Measurements from ENCODE around the gene ADAMTSL2.

The ADAMTSL2 gene

DNA sequence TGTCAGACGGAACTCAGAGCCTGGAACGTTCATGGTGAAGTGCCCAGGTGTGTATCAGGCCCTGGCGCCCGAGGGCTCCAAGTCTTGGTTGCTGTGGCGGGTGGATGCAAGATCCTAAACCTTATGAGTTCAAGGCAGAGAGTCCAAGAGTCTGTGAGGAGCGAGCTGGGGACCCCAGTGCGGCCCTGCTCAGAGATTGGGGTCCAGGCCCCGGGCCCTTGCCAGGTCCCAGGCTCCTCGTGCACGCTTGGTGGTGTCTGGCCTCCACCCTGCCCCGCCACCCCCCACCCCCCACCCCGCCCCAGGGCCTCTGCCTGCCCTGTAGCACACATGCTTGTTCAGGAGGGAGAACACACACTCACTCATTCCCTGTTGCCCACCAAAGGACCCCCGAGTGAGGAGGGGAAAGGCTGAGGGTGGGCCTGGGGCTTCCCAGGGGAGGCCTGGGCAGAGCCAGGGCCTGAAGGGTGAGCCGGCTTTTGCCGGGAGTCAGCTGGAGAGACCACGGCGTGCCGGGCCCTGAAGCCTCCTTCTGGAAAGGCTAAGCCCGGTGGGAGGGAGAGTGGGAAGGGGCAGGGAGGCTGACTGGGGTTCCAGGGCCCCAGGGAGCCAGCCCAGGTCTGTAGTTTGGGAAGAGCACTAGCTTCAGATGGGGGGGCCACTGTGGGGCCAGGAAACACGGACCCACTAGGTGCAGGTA is 37.5 kb downstream of the ADAMTSL2 start:
- no peaks in the 10 kb centered on the region for H3K36me3 ChIP-seq (ENCODE audit: control insufficient read depth in 5 of 5, insufficient read depth in 5 of 5, low read length in 5 of 5)
- no peak overlapping the region for H3K4me3 ChIP-seq (ENCODE audit: low read depth in 1 of 5, low read length in 5 of 5)
- H3K4me1 ChIP-seq (ENCODE audit: control insufficient read depth in 5 of 5, insufficient read depth in 5 of 5, low read length in 5 of 5), result peaks cover 0 to 19% (median 14%) of the 10 kb centered on the region in 5 donors
- peaks cover 24 to 47% (median 46%) of the 10 kb centered on the region in 5 donors for H3K27me3 ChIP-seq (ENCODE audit: control insufficient read depth in 5 of 5, insufficient read depth in 4 of 5, low read length in 5 of 5)
- no peak overlapping the region for H3K9ac ChIP-seq (ENCODE audit: low read length in 5 of 5)
- no peaks in the 10 kb centered on the region for H3K9me3 ChIP-seq (ENCODE audit: control insufficient read depth in 5 of 5, low read length in 5 of 5)
- no peak overlapping the region for H3K27ac ChIP-seq (ENCODE audit: low read depth, low read length)

DNA sequence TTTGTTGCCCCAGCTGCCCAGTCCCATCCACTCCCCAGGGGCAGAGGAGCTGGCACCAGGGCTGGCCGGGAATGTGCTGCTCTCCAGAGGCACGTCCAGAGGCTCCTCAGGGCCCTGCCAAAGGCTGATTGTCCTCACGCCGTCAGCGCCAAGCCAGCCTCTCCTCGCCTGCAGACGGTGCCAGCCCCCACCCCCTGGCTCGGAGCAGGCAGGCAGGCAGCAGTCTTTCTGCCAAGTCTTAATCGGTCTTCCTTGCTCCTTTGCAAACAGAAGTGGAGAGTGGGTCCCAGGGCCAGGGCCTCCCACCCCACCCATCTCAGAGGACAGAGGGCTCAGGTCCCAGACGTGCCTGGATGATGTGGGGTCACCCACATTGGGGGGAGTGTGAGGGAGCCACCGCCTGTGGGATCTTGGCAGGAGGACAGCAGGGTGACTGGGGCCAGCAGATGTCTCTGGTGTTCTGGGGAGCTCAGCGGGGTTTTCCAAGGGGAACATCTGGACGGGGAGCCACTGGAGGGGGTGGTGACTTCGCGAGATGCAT is 38.4 kb downstream of the ADAMTSL2 start:
- no peak overlapping the region for H3K4me3 ChIP-seq (ENCODE audit: low read depth in 1 of 5, low read length in 5 of 5)
- no peak overlapping the region for H3K27ac ChIP-seq (ENCODE audit: low read depth, low read length)
- no peaks in the 10 kb centered on the region for H3K36me3 ChIP-seq (ENCODE audit: control insufficient read depth in 5 of 5, insufficient read depth in 5 of 5, low read length in 5 of 5)
- peaks cover 0 to 23% (median 16%) of the 10 kb centered on the region in 5 donors for H3K4me1 ChIP-seq (ENCODE audit: control insufficient read depth in 5 of 5, insufficient read depth in 5 of 5, low read length in 5 of 5)
- H3K27me3 ChIP-seq (ENCODE audit: control insufficient read depth in 5 of 5, insufficient read depth in 4 of 5, low read length in 5 of 5), result peaks cover 29 to 51% (median 45%) of the 10 kb centered on the region in 5 donors
- H3K9me3 ChIP-seq (ENCODE audit: control insufficient read depth in 5 of 5, low read length in 5 of 5), result no peaks in the 10 kb centered on the region
- no peak overlapping the region for H3K9ac ChIP-seq (ENCODE audit: low read length in 5 of 5)

DNA sequence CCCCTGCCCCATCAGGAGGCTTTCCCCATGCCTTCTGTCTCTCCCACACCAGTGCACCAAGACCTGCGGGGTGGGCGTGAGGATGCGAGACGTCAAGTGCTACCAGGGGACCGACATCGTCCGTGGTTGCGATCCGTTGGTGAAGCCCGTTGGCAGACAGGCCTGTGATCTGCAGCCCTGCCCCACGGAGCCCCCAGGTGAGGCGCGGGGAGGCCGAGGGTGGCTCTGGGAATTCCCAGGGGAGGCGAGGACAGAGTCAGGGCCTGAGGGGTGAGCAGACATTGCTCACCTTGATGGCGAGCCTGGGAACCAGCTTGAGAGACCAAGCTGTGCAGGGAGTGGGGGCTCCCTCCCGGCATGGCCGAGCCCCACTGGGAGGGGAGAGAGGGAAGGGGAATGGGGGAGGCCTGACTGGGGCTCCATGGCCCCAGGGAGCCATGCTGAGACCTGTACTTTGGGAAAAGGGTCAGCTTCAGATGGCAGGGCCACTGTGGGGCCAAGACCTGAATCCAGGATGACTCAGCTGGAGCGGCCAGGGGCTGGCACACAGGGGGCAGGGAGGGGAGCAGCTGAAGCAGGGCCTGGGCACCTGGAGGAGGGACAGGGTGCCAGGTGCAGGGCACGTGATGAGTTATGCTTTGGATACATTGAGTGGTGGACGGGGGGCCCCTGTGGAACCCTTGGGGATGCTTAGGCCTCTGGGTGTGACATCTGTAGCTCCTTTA is 39.4 kb downstream of the ADAMTSL2 start:
- Histone ChIP-seq H3K36me3 (ENCODE audit: control insufficient read depth in 5 of 5, insufficient read depth in 5 of 5, low read length in 5 of 5) (no peaks in the 10 kb centered on the region), H3K27me3 (ENCODE audit: control insufficient read depth in 5 of 5, insufficient read depth in 4 of 5, low read length in 5 of 5) (peaks cover 38 to 58% (median 54%) of the 10 kb centered on the region in 5 donors), H3K9ac (ENCODE audit: low read length in 5 of 5) (no peak overlapping the region), H3K9me3 (ENCODE audit: control insufficient read depth in 5 of 5, low read length in 5 of 5) (no peaks in the 10 kb centered on the region), H3K4me3 (ENCODE audit: low read depth in 1 of 5, low read length in 5 of 5) (no peak overlapping the region), H3K27ac (ENCODE audit: low read depth, low read length) (no peak overlapping the region), H3K4me1 (ENCODE audit: control insufficient read depth in 5 of 5, insufficient read depth in 5 of 5, low read length in 5 of 5) (peaks cover 0 to 23% (median 16%) of the 10 kb centered on the region in 5 donors)

DNA sequence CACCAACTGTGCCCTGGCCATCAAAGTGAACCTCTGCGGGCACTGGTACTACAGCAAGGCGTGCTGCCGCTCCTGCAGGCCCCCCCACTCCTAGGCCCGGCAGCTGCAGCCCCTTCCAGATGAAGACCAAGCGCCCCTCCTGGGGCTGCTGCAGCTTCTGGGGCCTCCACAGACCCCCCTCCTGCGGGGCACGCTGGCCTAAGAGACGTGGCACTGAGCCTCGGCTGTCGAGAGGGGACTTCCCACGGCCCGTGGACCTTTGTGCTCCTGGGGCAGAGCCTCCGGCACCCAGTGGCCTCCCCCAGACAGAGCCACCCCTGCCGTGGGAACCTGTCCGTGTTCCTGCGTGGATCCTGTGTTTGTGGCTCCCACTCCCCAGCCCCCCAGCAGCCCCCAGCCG is 40.3 kb downstream of the ADAMTSL2 start:
- Histone ChIP-seq H3K4me3 (ENCODE audit: low read depth in 1 of 5, low read length in 5 of 5) (no peak overlapping the region), H3K27ac (ENCODE audit: low read depth, low read length) (no peak overlapping the region), H3K4me1 (ENCODE audit: control insufficient read depth in 5 of 5, insufficient read depth in 5 of 5, low read length in 5 of 5) (peaks cover 0 to 23% (median 16%) of the 10 kb centered on the region in 5 donors), H3K36me3 (ENCODE audit: control insufficient read depth in 5 of 5, insufficient read depth in 5 of 5, low read length in 5 of 5) (no peaks in the 10 kb centered on the region), H3K27me3 (ENCODE audit: control insufficient read depth in 5 of 5, insufficient read depth in 4 of 5, low read length in 5 of 5) (peaks cover 43 to 66% (median 60%) of the 10 kb centered on the region in 5 donors), H3K9me3 (ENCODE audit: control insufficient read depth in 5 of 5, low read length in 5 of 5) (no peaks in the 10 kb centered on the region), H3K9ac (ENCODE audit: low read length in 5 of 5) (no peak overlapping the region)

DNA sequence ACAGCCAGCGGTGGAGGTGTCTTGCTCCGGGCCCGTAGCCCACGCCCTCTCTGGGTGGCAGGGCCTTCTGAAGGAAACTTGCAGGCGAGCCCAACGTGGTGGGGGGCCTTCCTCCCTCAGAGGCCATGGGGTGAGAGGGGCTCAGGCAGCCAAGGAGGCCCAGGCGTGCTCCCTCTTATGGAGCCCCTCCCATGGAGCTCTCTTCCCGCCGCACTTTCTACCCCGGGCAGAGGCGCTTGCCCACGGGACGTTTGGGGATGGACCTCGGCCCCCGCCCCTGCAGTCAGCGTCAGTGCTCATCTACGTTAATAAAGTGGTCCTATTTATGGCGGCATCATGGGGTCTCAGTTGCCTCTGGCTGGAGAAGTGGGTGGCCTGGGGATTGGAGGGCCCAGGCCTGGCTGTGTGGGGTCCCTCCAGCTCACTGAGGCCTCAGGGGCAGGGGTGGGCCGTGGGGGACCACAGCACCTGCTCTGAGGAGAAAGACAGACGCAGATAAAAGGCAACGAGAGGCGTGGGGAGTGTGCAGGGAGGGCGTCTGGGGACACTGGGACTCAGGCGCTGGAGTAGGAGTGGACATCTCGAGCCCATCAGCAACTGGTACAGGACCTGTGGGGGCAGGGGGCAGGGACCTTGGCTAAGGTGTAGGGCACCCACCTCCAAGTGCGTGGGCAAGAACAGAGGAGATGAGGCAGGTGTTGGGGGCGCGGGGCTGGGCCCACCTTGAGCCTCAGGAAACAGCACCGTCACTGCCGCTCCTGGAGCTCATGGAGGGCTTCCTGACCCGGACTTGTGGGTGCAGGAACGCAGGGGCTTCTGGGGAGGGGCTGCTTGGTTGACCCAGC is 40.9 kb downstream of the ADAMTSL2 start:
- Histone ChIP-seq H3K36me3 (ENCODE audit: control insufficient read depth in 5 of 5, insufficient read depth in 5 of 5, low read length in 5 of 5) (no peaks in the 10 kb centered on the region), H3K9me3 (ENCODE audit: control insufficient read depth in 5 of 5, low read length in 5 of 5) (no peaks in the 10 kb centered on the region), H3K4me3 (ENCODE audit: low read depth in 1 of 5, low read length in 5 of 5) (no peak overlapping the region), H3K27ac (ENCODE audit: low read depth, low read length) (no peak overlapping the region), H3K27me3 (ENCODE audit: control insufficient read depth in 5 of 5, insufficient read depth in 4 of 5, low read length in 5 of 5) (peaks cover 43 to 67% (median 60%) of the 10 kb centered on the region in 5 donors), H3K4me1 (ENCODE audit: control insufficient read depth in 5 of 5, insufficient read depth in 5 of 5, low read length in 5 of 5) (peaks cover 0 to 23% (median 16%) of the 10 kb centered on the region in 5 donors), H3K9ac (ENCODE audit: low read length in 5 of 5) (no peak overlapping the region)

DNA sequence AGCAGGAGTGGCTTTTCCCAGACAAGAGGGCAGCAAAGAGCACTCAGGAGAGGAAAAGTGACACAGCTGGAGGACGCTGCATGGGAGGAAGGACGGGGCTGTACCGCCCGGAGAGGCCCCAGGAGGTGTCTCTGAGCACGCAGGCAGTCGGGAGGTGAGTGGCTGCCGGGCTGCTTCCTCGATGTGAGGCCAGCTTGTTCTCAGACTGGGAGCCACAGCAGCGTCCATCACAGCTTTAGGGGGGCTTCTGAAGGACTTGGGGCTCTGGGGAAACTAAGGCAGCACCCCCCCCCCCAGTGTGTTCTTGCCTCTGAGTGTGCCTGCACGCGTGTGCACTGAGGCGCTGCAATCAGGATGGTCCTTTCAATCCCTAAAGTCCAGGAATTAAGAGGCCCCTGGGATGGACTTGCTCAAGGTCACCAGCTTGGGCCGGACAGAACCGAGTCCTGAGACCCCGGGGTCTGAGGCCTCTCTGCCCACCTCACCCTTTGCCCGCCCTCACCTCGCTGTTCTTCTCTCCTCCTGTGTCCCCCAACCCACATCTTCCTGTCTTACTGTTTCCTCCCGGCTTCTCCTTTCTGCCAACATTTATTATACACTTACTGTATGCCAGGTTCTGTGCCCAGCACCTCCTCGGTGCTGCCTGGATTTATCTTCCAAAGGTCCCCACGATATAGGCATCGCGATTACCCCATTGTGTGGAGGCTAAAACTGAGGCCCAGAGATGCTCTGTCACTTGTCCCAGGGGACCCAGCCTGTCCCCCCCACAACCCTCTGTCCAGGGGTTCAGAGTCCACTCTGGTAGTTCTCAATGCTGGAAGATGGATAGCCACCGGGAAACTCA is 41.7 kb downstream of the ADAMTSL2 start:
- Histone ChIP-seq H3K36me3 (ENCODE audit: control insufficient read depth in 5 of 5, insufficient read depth in 5 of 5, low read length in 5 of 5) (no peaks in the 10 kb centered on the region), H3K4me1 (ENCODE audit: control insufficient read depth in 5 of 5, insufficient read depth in 5 of 5, low read length in 5 of 5) (peaks cover 0 to 23% (median 16%) of the 10 kb centered on the region in 5 donors)

DNA sequence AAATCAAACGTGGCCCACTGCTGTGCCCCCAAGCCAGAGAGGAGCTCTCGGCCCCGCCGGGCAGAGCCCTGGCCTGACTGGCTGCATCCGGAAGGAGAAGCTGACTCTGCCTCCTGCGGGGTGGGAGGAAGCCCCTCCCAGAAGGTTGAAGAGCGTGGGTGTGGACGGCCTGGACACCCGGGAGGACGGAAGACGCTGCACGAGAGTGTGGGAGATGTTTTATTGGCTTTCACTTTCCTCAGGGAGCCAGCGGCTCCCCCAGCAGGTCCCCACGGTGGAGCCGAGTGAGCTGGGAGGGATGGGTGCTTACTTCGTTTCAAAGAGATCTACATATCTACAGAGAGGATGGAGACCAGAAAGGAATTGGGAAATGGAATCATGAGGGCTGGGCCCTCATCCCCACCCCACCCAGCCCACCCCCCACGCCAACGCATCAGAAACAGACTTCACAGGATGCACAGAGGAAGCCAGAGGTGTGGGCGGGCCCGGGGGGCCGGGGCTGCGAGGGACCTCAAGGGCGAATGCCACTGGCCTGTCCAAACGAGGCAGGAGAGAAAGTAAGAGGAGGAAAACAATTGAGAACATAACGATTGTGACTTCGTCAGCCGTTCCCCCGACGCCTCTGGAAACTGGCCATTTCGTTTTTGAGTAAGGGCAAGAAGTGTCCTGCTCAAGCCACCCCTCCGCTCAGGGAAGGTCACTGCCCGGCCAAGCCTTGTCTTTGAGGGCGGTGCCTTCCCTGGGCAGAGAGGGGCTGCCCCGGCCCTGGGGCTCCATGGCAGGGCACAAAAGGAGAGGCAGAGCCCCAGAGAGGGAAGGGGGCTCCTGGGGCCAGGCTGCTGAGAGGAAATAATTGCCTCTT is 42.6 kb downstream of the ADAMTSL2 start:
- Histone ChIP-seq H3K9ac (ENCODE audit: low read length in 5 of 5) (no peak overlapping the region), H3K27ac (ENCODE audit: low read depth, low read length) (no peak overlapping the region), H3K9me3 (ENCODE audit: control insufficient read depth in 5 of 5, low read length in 5 of 5) (no peaks in the 10 kb centered on the region), H3K27me3 (ENCODE audit: control insufficient read depth in 5 of 5, insufficient read depth in 4 of 5, low read length in 5 of 5) (peaks cover 39 to 69% (median 54%) of the 10 kb centered on the region in 5 donors), H3K4me3 (ENCODE audit: low read depth in 1 of 5, low read length in 5 of 5) (peak overlapping the region in 2 of 5 donors; percentile 3 to 40), H3K4me1 (ENCODE audit: control insufficient read depth in 5 of 5, insufficient read depth in 5 of 5, low read length in 5 of 5) (peaks cover 0 to 23% (median 16%) of the 10 kb centered on the region in 5 donors), H3K36me3 (ENCODE audit: control insufficient read depth in 5 of 5, insufficient read depth in 5 of 5, low read length in 5 of 5) (no peaks in the 10 kb centered on the region)

More for the DNA sequence above, 41.7 kb downstream of the ADAMTSL2 start:
- Histone ChIP-seq H3K9ac (ENCODE audit: low read length in 5 of 5) (no peak overlapping the region), H3K27ac (ENCODE audit: low read depth, low read length) (no peak overlapping the region), H3K9me3 (ENCODE audit: control insufficient read depth in 5 of 5, low read length in 5 of 5) (no peaks in the 10 kb centered on the region), H3K4me3 (ENCODE audit: low read depth in 1 of 5, low read length in 5 of 5) (peak overlapping the region in 1 of 5 donors; percentile 40), H3K27me3 (ENCODE audit: control insufficient read depth in 5 of 5, insufficient read depth in 4 of 5, low read length in 5 of 5) (peaks cover 42 to 64% (median 56%) of the 10 kb centered on the region in 5 donors)

DNA sequence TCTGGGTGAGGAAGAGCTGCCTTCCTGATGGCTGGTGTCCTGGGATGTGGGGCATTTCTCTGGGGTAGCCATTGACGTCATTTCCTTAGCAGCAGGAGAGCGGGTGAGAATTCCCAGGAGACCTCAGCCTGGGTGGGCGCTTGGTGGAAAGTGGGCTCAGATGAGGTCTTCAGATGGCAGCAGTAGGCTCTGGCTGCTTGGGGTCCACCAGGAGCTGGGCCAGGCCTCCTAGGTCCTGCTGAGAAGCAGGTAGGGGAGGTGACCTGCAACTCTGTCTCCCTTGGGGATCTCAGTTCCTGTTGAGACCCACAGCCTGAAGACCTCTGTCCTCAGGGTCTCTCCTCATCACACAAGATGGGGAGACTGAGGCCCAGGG is 43.2 kb downstream of the ADAMTSL2 start:
- H3K27me3 ChIP-seq (ENCODE audit: control insufficient read depth in 5 of 5, insufficient read depth in 4 of 5, low read length in 5 of 5), result peaks cover 36 to 69% (median 54%) of the 10 kb centered on the region in 5 donors
- no peaks in the 10 kb centered on the region for H3K9me3 ChIP-seq (ENCODE audit: control insufficient read depth in 5 of 5, low read length in 5 of 5)
- no peak overlapping the region for H3K27ac ChIP-seq (ENCODE audit: low read depth, low read length)
- H3K4me1 ChIP-seq (ENCODE audit: control insufficient read depth in 5 of 5, insufficient read depth in 5 of 5, low read length in 5 of 5), result peaks cover 0 to 19% (median 12%) of the 10 kb centered on the region in 5 donors
- H3K36me3 ChIP-seq (ENCODE audit: control insufficient read depth in 5 of 5, insufficient read depth in 5 of 5, low read length in 5 of 5), result no peaks in the 10 kb centered on the region
- no peak overlapping the region for H3K4me3 ChIP-seq (ENCODE audit: low read depth in 1 of 5, low read length in 5 of 5)
- no peak overlapping the region for H3K9ac ChIP-seq (ENCODE audit: low read length in 5 of 5)

All from subcutaneous abdominal adipose tissue (tissue), 5 donors.